ENCODE measurements around the gene FKBP10.
"Not testable (repeated sequence)": the region's sequence is repeated elsewhere in the genome, so short reads cannot be mapped to it uniquely, and the experiment has no call there.

FKBP10 gene

DNA sequence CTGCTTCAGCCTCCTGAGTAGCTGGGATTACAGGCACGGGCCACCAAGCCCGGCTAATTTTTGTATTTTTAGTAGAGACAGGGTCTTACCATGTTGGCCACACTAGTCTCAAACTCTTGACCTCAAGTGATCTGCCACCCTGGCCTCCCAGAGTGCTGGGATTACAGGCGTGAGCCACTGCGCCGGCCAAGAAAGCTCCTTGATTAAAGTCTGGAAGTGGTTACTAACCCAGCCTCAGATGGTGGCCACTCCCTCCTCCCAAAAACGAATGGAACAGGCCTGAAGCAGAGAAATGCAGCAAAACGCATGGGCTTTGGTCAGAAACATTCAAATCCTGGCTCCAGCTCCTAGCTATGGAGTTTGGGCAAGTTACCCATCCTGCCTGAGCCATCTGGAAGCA is 11.3 kb downstream of the FKBP10 start:
- Histone ChIP-seq H3K9me2 (replicated peaks; ENCODE audit: insufficient read depth, low read length) (no peaks in the 10 kb centered on the region), H3K4me1 (ENCODE audit: low read length) (no peaks in the 10 kb centered on the region), H3K79me2 (ENCODE audit: low read length) (no peaks in the 10 kb centered on the region), H3K36me3 (replicated peaks; ENCODE audit: insufficient read depth, low read length) (no peaks in the 10 kb centered on the region), H3K27ac (ENCODE audit: low read length) (no peak overlapping the region), H3K9me3 (replicated peaks; ENCODE audit: insufficient read depth, low read length) (no peaks in the 10 kb centered on the region), H2AFZ (ENCODE audit: low read length) (no peak overlapping the region), H3K4me3 (ENCODE audit: low read length) (no peak overlapping the region), H4K20me1 (ENCODE audit: insufficient read depth, low read length) (no peaks in the 10 kb centered on the region), H3F3A (ENCODE audit: insufficient read depth, low read length) (no peaks in the 10 kb centered on the region), H3K27me3 (replicated peaks; ENCODE audit: insufficient read depth, low read length) (peaks cover 9% of the 10 kb centered on the region), H3K9ac (ENCODE audit: low read length) (no peak overlapping the region), H3K4me2 (ENCODE audit: low read depth, low read length) (no peak overlapping the region)
- TF ChIP-seq EZH2phosphoT487 (IDR thresholded peaks at IDR 0.05; ENCODE audit: low read length) (no peak), EZH2 (optimal IDR thresholded peaks at IDR 0.05; ENCODE audit: low read depth, low read length) (no peak)
- TF ChIP-seq, protein P1, sequence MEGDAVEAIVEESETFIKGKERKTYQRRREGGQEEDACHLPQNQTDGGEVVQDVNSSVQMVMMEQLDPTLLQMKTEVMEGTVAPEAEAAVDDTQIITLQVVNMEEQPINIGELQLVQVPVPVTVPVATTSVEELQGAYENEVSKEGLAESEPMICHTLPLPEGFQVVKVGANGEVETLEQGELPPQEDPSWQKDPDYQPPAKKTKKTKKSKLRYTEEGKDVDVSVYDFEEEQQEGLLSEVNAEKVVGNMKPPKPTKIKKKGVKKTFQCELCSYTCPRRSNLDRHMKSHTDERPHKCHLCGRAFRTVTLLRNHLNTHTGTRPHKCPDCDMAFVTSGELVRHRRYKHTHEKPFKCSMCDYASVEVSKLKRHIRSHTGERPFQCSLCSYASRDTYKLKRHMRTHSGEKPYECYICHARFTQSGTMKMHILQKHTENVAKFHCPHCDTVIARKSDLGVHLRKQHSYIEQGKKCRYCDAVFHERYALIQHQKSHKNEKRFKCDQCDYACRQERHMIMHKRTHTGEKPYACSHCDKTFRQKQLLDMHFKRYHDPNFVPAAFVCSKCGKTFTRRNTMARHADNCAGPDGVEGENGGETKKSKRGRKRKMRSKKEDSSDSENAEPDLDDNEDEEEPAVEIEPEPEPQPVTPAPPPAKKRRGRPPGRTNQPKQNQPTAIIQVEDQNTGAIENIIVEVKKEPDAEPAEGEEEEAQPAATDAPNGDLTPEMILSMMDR (IDR thresholded peaks at IDR 0.05; ENCODE audit: low read length): no peak
- DNase-seq: no peak

DNA sequence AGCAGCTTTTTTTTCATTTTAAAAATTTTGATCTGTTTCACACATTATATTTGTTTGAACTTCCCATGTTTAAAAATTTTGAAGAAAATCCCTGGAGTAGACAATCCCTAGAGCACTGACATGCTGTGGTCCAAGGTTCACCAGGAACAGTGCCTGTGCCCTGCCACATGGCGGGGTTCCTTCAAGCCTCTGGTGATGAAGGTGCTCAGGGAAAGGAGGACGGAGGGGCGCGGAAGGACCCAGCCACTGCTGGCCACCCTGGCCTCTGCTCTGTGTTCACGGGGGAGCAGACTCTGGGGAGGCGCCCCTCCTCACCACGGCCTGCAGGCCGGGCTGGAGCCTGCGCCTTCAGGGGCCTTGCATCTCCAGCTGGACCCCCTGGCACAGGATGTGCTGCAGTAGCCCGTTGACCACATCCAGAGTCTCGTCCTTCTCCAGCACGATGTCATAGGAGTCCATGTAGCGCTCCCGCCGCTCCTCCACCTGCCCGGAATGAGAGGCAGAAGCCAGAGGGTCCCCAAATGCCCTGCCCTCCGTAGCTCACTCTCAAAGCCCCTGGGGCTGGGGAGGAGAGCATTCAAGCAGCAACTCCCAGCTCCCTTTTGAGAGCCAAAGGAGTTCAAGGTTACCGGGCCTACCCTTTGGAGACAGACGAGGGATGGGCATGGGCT is 12.5 kb downstream of the FKBP10 start:
- Histone ChIP-seq H4K20me1 (ENCODE audit: insufficient read depth, low read length) (no peaks in the 10 kb centered on the region), H3K9ac (ENCODE audit: low read length) (no peak overlapping the region), H3K4me3 (ENCODE audit: low read length) (no peak overlapping the region), H3K27me3 (replicated peaks; ENCODE audit: insufficient read depth, low read length) (peaks cover 3% of the 10 kb centered on the region; the same call in 1 of the 2 replicates), H3F3A (ENCODE audit: insufficient read depth, low read length) (no peaks in the 10 kb centered on the region), H3K4me1 (ENCODE audit: low read length) (no peaks in the 10 kb centered on the region), H3K9me2 (replicated peaks; ENCODE audit: insufficient read depth, low read length) (no peaks in the 10 kb centered on the region), H3K9me3 (replicated peaks; ENCODE audit: insufficient read depth, low read length) (no peaks in the 10 kb centered on the region), H3K4me2 (ENCODE audit: low read depth, low read length) (no peak overlapping the region), H3K27ac (ENCODE audit: low read length) (no peak overlapping the region), H3K36me3 (replicated peaks; ENCODE audit: insufficient read depth, low read length) (no peaks in the 10 kb centered on the region), H2AFZ (ENCODE audit: low read length) (no peak overlapping the region), H3K79me2 (ENCODE audit: low read length) (no peaks in the 10 kb centered on the region)
- no peak for DNase-seq
- no peak for TF ChIP-seq EZH2 (optimal IDR thresholded peaks at IDR 0.05; ENCODE audit: low read depth, low read length)
- TF ChIP-seq, protein P1 (IDR thresholded peaks at IDR 0.05; ENCODE audit: low read length): no peak
- TF ChIP-seq EZH2phosphoT487 (IDR thresholded peaks at IDR 0.05; ENCODE audit: low read length): no peak

DNA sequence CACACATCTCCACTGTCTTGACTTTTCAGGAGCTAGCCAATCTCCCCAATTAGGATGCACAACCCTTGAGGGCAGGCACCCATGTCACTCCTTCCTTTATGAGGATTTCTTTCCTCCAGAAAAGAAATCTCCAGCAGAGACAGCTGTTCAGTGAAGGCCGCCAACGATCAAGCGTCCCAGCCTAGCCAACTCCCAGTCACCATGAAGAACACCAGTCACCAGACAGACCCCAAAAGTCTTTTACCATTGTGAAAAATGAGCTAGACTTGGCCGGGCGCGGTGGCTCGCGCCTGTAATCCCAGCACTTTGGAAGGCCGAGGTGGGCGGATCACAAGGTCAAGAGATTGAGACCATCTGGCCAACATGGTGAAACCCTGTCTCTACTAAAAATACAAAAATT is 17.2 kb downstream of the FKBP10 start:
- not testable (repeated sequence) for H3F3A ChIP-seq (ENCODE audit: insufficient read depth, low read length); H3K27me3 ChIP-seq (replicated peaks; ENCODE audit: insufficient read depth, low read length); H3K79me2 ChIP-seq (ENCODE audit: low read length); H4K20me1 ChIP-seq (ENCODE audit: insufficient read depth, low read length); H3K4me1 ChIP-seq (ENCODE audit: low read length); H3K36me3 ChIP-seq (replicated peaks; ENCODE audit: insufficient read depth, low read length); H3K4me3 ChIP-seq (ENCODE audit: low read length); H3K9me2 ChIP-seq (replicated peaks; ENCODE audit: insufficient read depth, low read length); H3K9ac ChIP-seq (ENCODE audit: low read length); DNase-seq; H3K9me3 ChIP-seq (replicated peaks; ENCODE audit: insufficient read depth, low read length); H3K27ac ChIP-seq (ENCODE audit: low read length); H3K4me2 ChIP-seq (ENCODE audit: low read depth, low read length); H2AFZ ChIP-seq (ENCODE audit: low read length)

DNA sequence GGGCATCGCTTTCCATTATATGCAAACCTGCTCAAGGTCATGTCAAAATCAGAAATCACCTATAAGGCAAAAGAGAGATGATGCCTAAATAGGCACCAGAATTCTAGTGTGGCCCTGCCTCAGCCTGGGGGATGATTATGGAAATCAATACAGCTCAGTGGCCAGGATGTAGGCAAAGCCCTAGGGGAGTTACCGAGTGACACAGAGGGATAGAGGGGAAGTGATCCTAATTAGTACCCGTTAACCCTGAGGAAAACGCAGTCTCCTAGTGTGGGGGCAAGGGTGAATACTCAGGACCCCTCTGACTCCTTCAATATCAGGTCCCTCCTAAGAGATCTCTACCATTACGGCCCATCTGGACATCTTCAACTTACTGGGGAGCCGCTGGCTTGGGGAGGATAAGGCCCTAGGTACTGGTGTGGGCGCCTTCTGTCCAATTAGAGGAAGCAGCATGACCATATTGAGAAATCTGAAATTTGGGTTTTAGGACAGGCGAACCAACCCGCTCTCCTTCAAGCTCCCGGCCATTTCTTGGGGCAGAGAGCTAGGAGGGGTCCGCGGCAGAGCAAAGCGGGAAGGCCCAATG is 22.5 kb downstream of the FKBP10 start:
- H3K79me2 ChIP-seq (ENCODE audit: low read length): no peaks in the 10 kb centered on the region
- peak overlapping the region; percentile 78 for H2AFZ ChIP-seq (ENCODE audit: low read length)
- H3K4me3 ChIP-seq (ENCODE audit: low read length): peak overlapping the region; percentile 87
- H3K27ac ChIP-seq (ENCODE audit: low read length): no peak overlapping the region
- H3K9me2 ChIP-seq (replicated peaks; ENCODE audit: insufficient read depth, low read length): no peaks in the 10 kb centered on the region
- no peaks in the 10 kb centered on the region for H3F3A ChIP-seq (ENCODE audit: insufficient read depth, low read length)
- peaks cover 6% of the 10 kb centered on the region; the same call in 1 of the 2 replicates for H3K4me1 ChIP-seq (ENCODE audit: low read length)
- peak overlapping the region; percentile 79 for H3K9ac ChIP-seq (ENCODE audit: low read length)
- H4K20me1 ChIP-seq (ENCODE audit: insufficient read depth, low read length): no peaks in the 10 kb centered on the region
- no peaks in the 10 kb centered on the region for H3K9me3 ChIP-seq (replicated peaks; ENCODE audit: insufficient read depth, low read length)
- H3K27me3 ChIP-seq (replicated peaks; ENCODE audit: insufficient read depth, low read length): no peaks in the 10 kb centered on the region
- TF ChIP-seq EZH2phosphoT487 (IDR thresholded peaks at IDR 0.05; ENCODE audit: low read length) (no peak), EZH2 (optimal IDR thresholded peaks at IDR 0.05; ENCODE audit: low read depth, low read length) (no peak)
- TF ChIP-seq, protein P1 (IDR thresholded peaks at IDR 0.05; ENCODE audit: low read length): no peak
- H3K4me2 ChIP-seq (ENCODE audit: low read depth, low read length): peak overlapping the region; percentile 63
- DNase-seq: no peak
- no peaks in the 10 kb centered on the region for H3K36me3 ChIP-seq (replicated peaks; ENCODE audit: insufficient read depth, low read length)
